Jurkat, Clone E6-1 (cell line): ENCODE data around the gene CREB3.

ENCODE experiments used
- DNase-seq: peaks from one replicate; pipeline ENCODE4 v3.0.0-alpha.2; 2011; ENCODE audit warnings: low read depth, low spot score
- H3K4me3 ChIP-seq: 2 replicates; pipeline ENCODE4 v1.5.1; 2011; ENCODE audit warnings: mild to moderate bottlenecking, low read length, control low read depth, moderate library complexity

CREB3 gene

GRCh38 chr9:35760651-35761050 is 28.2 kb downstream of the CREB3 start:
- no peak overlapping the region for H3K4me3 ChIP-seq
- DNase-seq: no peak

- no peak overlapping the region for H3K4me3 ChIP-seq
- no peak for DNase-seq
Observed at GRCh38 chr9:35763181-35763580, 30.7 kb downstream of the CREB3 start.

- DNase-seq: no peak
Observed at GRCh38 chr9:35763803-35764202, 31.3 kb downstream of the CREB3 start.

GRCh38 chr9:35766997-35767396 is 34.5 kb downstream of the CREB3 start:
- H3K4me3 ChIP-seq: no peak overlapping the region
- DNase-seq: no peak

More at GRCh38 chr9:35763803-35764202, 31.3 kb downstream of the CREB3 start:
- no peak overlapping the region for H3K4me3 ChIP-seq

- no peak for DNase-seq
- H3K4me3 ChIP-seq: no peak overlapping the region
Observed at GRCh38 chr9:35767458-35767857, 35.0 kb downstream of the CREB3 start.

- no peak for DNase-seq
- H3K4me3 ChIP-seq: no peak overlapping the region
Observed at GRCh38 chr9:35769763-35770162, 37.3 kb downstream of the CREB3 start.

- H3K4me3 ChIP-seq: no peak overlapping the region
- DNase-seq: no peak
Observed at GRCh38 chr9:35771075-35771433, 38.6 kb downstream of the CREB3 start.

GRCh38 chr9:35771534-35771933 is 39.1 kb downstream of the CREB3 start:
- no peak overlapping the region for H3K4me3 ChIP-seq
- no peak for DNase-seq

GRCh38 chr9:35771943-35772342 is 39.5 kb downstream of the CREB3 start:
- no peak for DNase-seq

GRCh38 chr9:35774907-35775635 is 42.6 kb downstream of the CREB3 start:
- no peak overlapping the region for H3K4me3 ChIP-seq
- DNase-seq: no peak

More at GRCh38 chr9:35771943-35772342, 39.5 kb downstream of the CREB3 start:
- no peak overlapping the region for H3K4me3 ChIP-seq

GRCh38 chr9:35776018-35776417 is 43.6 kb downstream of the CREB3 start:
- no peak for DNase-seq
- no peak overlapping the region for H3K4me3 ChIP-seq

- H3K4me3 ChIP-seq: no peak overlapping the region
- no peak for DNase-seq
Observed at GRCh38 chr9:35778496-35778895, 46.0 kb downstream of the CREB3 start.

- no peak for DNase-seq
- H3K4me3 ChIP-seq: no peak overlapping the region
Observed at GRCh38 chr9:35781066-35781465, 48.6 kb downstream of the CREB3 start.

GRCh38 chr9:35783418-35783817 is 51.0 kb downstream of the CREB3 start:
- no peak overlapping the region for H3K4me3 ChIP-seq
- DNase-seq: no peak
